ENCODE data around the gene LRRC27. TPM values are rescaled to one million over a fixed set of nuclear protein-coding genes. Genes with fewer than 3 reads are reported as not detected.

LRRC27 gene
- total RNA-seq, 1 donor: 13.4 TPM

GRCh38 chr10:132425029-132425756 lies 93.2 kb downstream of the LRRC27 start:
- TF ChIP-seq, protein P1, sequence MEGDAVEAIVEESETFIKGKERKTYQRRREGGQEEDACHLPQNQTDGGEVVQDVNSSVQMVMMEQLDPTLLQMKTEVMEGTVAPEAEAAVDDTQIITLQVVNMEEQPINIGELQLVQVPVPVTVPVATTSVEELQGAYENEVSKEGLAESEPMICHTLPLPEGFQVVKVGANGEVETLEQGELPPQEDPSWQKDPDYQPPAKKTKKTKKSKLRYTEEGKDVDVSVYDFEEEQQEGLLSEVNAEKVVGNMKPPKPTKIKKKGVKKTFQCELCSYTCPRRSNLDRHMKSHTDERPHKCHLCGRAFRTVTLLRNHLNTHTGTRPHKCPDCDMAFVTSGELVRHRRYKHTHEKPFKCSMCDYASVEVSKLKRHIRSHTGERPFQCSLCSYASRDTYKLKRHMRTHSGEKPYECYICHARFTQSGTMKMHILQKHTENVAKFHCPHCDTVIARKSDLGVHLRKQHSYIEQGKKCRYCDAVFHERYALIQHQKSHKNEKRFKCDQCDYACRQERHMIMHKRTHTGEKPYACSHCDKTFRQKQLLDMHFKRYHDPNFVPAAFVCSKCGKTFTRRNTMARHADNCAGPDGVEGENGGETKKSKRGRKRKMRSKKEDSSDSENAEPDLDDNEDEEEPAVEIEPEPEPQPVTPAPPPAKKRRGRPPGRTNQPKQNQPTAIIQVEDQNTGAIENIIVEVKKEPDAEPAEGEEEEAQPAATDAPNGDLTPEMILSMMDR (IDR thresholded peaks at IDR 0.05; ENCODE audit: extremely low read depth, low read depth, low read length): no peak
- Histone ChIP-seq H3K4me3 (ENCODE audit: insufficient read depth, low read length) (no peak overlapping the region), H2AFZ (ENCODE audit: low read length) (no peak overlapping the region), H3K79me2 (ENCODE audit: insufficient read depth, low read length) (no peaks in the 10 kb centered on the region), H3K4me1 (ENCODE audit: insufficient read depth, low read length) (peaks cover 9% of the 10 kb centered on the region), H3K9me3 (ENCODE audit: low read depth, low read length) (no peaks in the 10 kb centered on the region), H3K4me2 (ENCODE audit: insufficient read depth, low read length) (no peak overlapping the region), H4K20me1 (ENCODE audit: insufficient read depth, low read length) (no peaks in the 10 kb centered on the region), H3K27ac (ENCODE audit: low read depth, low read length) (no peak overlapping the region), H3K36me3 (ENCODE audit: insufficient read depth, low read length) (no peaks in the 10 kb centered on the region), H3K27me3 (ENCODE audit: insufficient read depth, low read length) (no peaks in the 10 kb centered on the region)
- DNase-seq (ENCODE audit: insufficient read length, low spot score, missing footprints): no peak

- Histone ChIP-seq H3K27me3 (ENCODE audit: insufficient read depth, low read length) (no peaks in the 10 kb centered on the region), H2AFZ (ENCODE audit: low read length) (no peak overlapping the region), H3K9me3 (ENCODE audit: low read depth, low read length) (no peaks in the 10 kb centered on the region), H3K27ac (ENCODE audit: low read depth, low read length) (no peak overlapping the region), H3K79me2 (ENCODE audit: insufficient read depth, low read length) (no peaks in the 10 kb centered on the region), H4K20me1 (ENCODE audit: insufficient read depth, low read length) (no peaks in the 10 kb centered on the region), H3K36me3 (ENCODE audit: insufficient read depth, low read length) (no peaks in the 10 kb centered on the region), H3K4me1 (ENCODE audit: insufficient read depth, low read length) (peaks cover 9% of the 10 kb centered on the region), H3K4me2 (ENCODE audit: insufficient read depth, low read length) (no peak overlapping the region), H3K4me3 (ENCODE audit: insufficient read depth, low read length) (no peak overlapping the region)
- no peak for DNase-seq (ENCODE audit: insufficient read length, low spot score, missing footprints)
- TF ChIP-seq, protein P1 (IDR thresholded peaks at IDR 0.05; ENCODE audit: extremely low read depth, low read depth, low read length): no peak
Measured at GRCh38 chr10:132425757-132426155, 93.8 kb downstream of the LRRC27 start.

DNA sequence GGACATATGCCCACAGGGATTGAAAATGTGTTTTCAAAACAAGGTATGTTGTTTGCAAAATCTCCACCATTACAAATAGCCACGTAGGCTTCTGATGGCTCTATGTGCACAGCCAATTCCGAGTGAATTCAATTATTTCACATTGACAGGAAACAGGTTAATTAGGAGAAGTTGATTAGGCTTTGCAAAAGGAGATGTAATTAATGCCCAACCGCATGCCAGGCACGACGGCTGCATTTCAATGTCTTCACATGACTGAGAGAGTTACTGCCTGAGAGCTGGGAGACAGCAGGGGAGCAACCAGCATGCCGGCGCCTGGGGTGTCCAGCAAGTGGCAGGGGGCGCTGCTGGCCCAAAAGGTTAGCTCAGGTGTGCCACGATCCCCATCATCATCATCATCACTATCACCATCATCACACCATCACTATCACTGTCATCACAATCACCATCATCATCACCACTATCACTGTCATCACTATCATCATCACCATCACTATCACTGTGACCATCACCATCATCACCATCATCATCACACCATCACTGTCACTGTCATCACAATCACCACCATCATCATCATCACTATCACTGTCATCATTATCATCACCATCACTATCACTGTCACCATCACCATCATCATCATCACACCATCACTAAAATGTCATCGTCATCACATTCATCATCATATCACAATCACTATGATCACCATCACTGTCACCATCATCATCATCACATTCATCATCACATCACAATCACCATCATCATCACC lies 95.2 kb downstream of the LRRC27 start:
- no peaks in the 10 kb centered on the region for H3K36me3 ChIP-seq (ENCODE audit: insufficient read depth, low read length)
- DNase-seq (ENCODE audit: insufficient read length, low spot score, missing footprints): no peak
- H3K27ac ChIP-seq (ENCODE audit: low read depth, low read length): no peak overlapping the region
- H2AFZ ChIP-seq (ENCODE audit: low read length): no peak overlapping the region
- H3K27me3 ChIP-seq (ENCODE audit: insufficient read depth, low read length): no peaks in the 10 kb centered on the region
- H4K20me1 ChIP-seq (ENCODE audit: insufficient read depth, low read length): no peaks in the 10 kb centered on the region
- TF ChIP-seq, protein P1 (IDR thresholded peaks at IDR 0.05; ENCODE audit: extremely low read depth, low read depth, low read length): no peak
- no peak overlapping the region for H3K4me2 ChIP-seq (ENCODE audit: insufficient read depth, low read length)
- H3K4me1 ChIP-seq (ENCODE audit: insufficient read depth, low read length): no peaks in the 10 kb centered on the region
- no peaks in the 10 kb centered on the region for H3K9me3 ChIP-seq (ENCODE audit: low read depth, low read length)
- no peak overlapping the region for H3K4me3 ChIP-seq (ENCODE audit: insufficient read depth, low read length)
- no peaks in the 10 kb centered on the region for H3K79me2 ChIP-seq (ENCODE audit: insufficient read depth, low read length)

DNA sequence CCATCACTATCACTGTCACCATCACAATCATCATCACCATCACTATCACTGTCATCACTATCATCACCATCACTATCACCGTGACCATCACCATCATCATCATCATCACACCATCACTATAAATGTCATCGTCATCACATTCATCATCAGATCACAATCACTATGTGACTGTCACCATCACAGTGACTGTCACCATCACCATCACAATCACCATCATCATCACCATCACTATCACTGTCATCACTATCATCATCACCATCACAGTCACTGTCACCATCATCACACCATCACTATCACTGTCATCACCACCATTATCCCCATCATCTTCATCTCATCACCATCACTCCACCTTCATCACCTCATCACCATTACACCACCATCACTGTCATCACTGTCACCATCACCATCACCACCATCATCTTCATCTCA lies 96.0 kb downstream of the LRRC27 start:
- no peak overlapping the region for H3K4me3 ChIP-seq (ENCODE audit: insufficient read depth, low read length)
- H3K27ac ChIP-seq (ENCODE audit: low read depth, low read length): no peak overlapping the region
- H2AFZ ChIP-seq (ENCODE audit: low read length): no peak overlapping the region
- DNase-seq (ENCODE audit: insufficient read length, low spot score, missing footprints): no peak
- TF ChIP-seq, protein P1 (IDR thresholded peaks at IDR 0.05; ENCODE audit: extremely low read depth, low read depth, low read length): no peak
- no peaks in the 10 kb centered on the region for H3K27me3 ChIP-seq (ENCODE audit: insufficient read depth, low read length)
- no peaks in the 10 kb centered on the region for H4K20me1 ChIP-seq (ENCODE audit: insufficient read depth, low read length)
- H3K36me3 ChIP-seq (ENCODE audit: insufficient read depth, low read length): no peaks in the 10 kb centered on the region
- no peak overlapping the region for H3K4me2 ChIP-seq (ENCODE audit: insufficient read depth, low read length)
- H3K79me2 ChIP-seq (ENCODE audit: insufficient read depth, low read length): no peaks in the 10 kb centered on the region
- H3K9me3 ChIP-seq (ENCODE audit: low read depth, low read length): no peaks in the 10 kb centered on the region
- H3K4me1 ChIP-seq (ENCODE audit: insufficient read depth, low read length): no peaks in the 10 kb centered on the region

Data from osteoblast (primary cell).